Thyroid gland (tissue), 4 donors: ENCODE data around the gene FERMT3. TPM values are rescaled to one million over a fixed set of nuclear protein-coding genes. Genes with fewer than 3 reads are reported as not detected.

ENCODE experiments used
- DNase-seq, 2 donors: peaks; one replicate each; pipeline ENCODE4 v3.0.0-alpha.2; 2019
- H3K27ac ChIP-seq, 3 donors: fragments of 200-600 bp; sonication (generic); 1 replicate in 2 of 3; 2 replicates in 1 of 3; pipeline ENCODE4 v1.5.1; 2016 to 2019; ENCODE audit warnings: mild to moderate bottlenecking in 1 of 3, moderate library complexity in 1 of 3
- H3K27me3 ChIP-seq: fragments of 200-600 bp; sonication (generic); one replicate; pipeline ENCODE4 v1.5.1; 2019
- H3K36me3 ChIP-seq, 2 donors: fragments of 200-600 bp; sonication (generic); one replicate each; pipeline ENCODE4 v1.5.1; 2016 to 2019
- H3K4me1 ChIP-seq, 2 donors: fragments of 200-600 bp; sonication (generic); one replicate each; pipeline ENCODE4 v1.5.1; 2017 to 2019
- H3K4me3 ChIP-seq, 3 donors: fragments of 200-600 bp; sonication (generic); replicated peaks in 1 of 3; 1 replicate in 2 of 3; 2 replicates in 1 of 3; pipeline ENCODE4 v1.5.1; 2016; ENCODE audit warnings: mild to moderate bottlenecking in 1 of 3
- H3K9me3 ChIP-seq: fragments of 200-600 bp; sonication (generic); one replicate; pipeline ENCODE4 v1.5.1; 2017
- CTCF ChIP-seq, 6 experiments: fragments of 200-600 bp in 3 of 6; fragments of 450-650 bp in 3 of 6; sonication (generic) in 3 of 6; IDR thresholded peaks; one replicate each; pipeline ENCODE4 v1.5.1; 2016 to 2019; ENCODE audit warnings: antibody characterized with exemption in 6 of 6, mild to moderate bottlenecking in 2 of 6, inconsistent platforms in 1 of 6, moderate library complexity in 1 of 6
- POLR2A ChIP-seq, 2 donors: fragments of 450-650 bp; IDR thresholded peaks; one replicate each; pipeline ENCODE4 v1.6.1; 2017; ENCODE audit warnings: antibody characterized with exemption in 2 of 2, mild to moderate bottlenecking in 2 of 2, moderate library complexity in 1 of 2
- WGBS, 2 donors: methylation state at CpG; one replicate each; pipeline ENCODE4 v1.1.5; 2017; 5-methylcytosine and 5-hydroxymethylcytosine counted together
- intact Hi-C: fragments of 100-400 bp; cut with DNase I; formaldehyde crosslinking; loops from one replicate; pipeline ENCODE4 v1.15.1; 2023
- total RNA-seq, 4 donors: library from RNA; depleted of rRNA; stranded (reverse); fragments of >200 nt; gene quantifications; one replicate each; pipeline ENCODE4 v1.2.3, GENCODE V29; 2016

The FERMT3 gene
- total RNA-seq, 4 donors from 2014 or later, result 7.6 to 13.9 (median 10.8) TPM

GRCh38 chr11:64223001-64223651 is 16.6 kb downstream of the FERMT3 start:
- H3K36me3 ChIP-seq, result peaks cover 0 to 7% of the 10 kb centered on the region in 2 donors
- TF ChIP-seq CTCF (IDR thresholded peaks at IDR 0.05) (no peak), POLR2A (IDR thresholded peaks at IDR 0.05) (no peak)
- peaks cover 21% of the 10 kb centered on the region in 2 donors for H3K4me1 ChIP-seq
- H3K27me3 ChIP-seq, result no peaks in the 10 kb centered on the region
- DNase-seq, result no peak
- no peaks in the 10 kb centered on the region for H3K9me3 ChIP-seq
- H3K4me3 ChIP-seq, result no peak overlapping the region
- intact Hi-C loops, result no loop called here
- H3K27ac ChIP-seq, result no peak overlapping the region
- WGBS, 2 donors, result 83 to 91% methylated on average over 20 to 23 of the region's 24 CpGs

- Histone ChIP-seq H3K4me1 (peaks cover 21 to 26% of the 10 kb centered on the region in 2 donors), H3K9me3 (no peaks in the 10 kb centered on the region), H3K4me3 (no peak overlapping the region), H3K27me3 (no peaks in the 10 kb centered on the region), H3K27ac (no peak overlapping the region), H3K36me3 (peaks cover 0 to 7% of the 10 kb centered on the region in 2 donors)
- no peak for DNase-seq
- TF ChIP-seq POLR2A (IDR thresholded peaks at IDR 0.05) (no peak), CTCF (IDR thresholded peaks at IDR 0.05) (no peak)
- WGBS, 2 donors, result 91 to 95% methylated on average over 15 to 17 of the region's 17 CpGs
- intact Hi-C loops, result no loop called here
These were observed 17.8 kb downstream of the FERMT3 start for GRCh38 chr11:64224151-64224890.

- H3K27ac ChIP-seq, result peak overlapping the region; percentile 68 to 92 (median 78)
- H3K4me1 ChIP-seq, result peaks cover 28 to 33% of the 10 kb centered on the region in 2 donors
- H3K4me3 ChIP-seq, result peak overlapping the region; percentile 82 to 94 (median 89)
- no peaks in the 10 kb centered on the region for H3K9me3 ChIP-seq
- DNase-seq, result no peak
- H3K27me3 ChIP-seq, result no peaks in the 10 kb centered on the region
- TF ChIP-seq CTCF (IDR thresholded peaks at IDR 0.05) (no peak), POLR2A (IDR thresholded peaks at IDR 0.05) (no peak)
- WGBS, 2 donors, result 72 to 85% methylated on average over 10 to 15 of the region's 22 CpGs
- H3K36me3 ChIP-seq, result peaks cover 0 to 7% of the 10 kb centered on the region in 2 donors
- intact Hi-C loops, result no loop called here
These were observed 18.5 kb downstream of the FERMT3 start for GRCh38 chr11:64224891-64225607.

GRCh38 chr11:64225608-64226506 is 19.3 kb downstream of the FERMT3 start, which contains the start of the genes NUDT22 and TRPT1:
Gene NUDT22, plus strand, starts transcription at chr11:64226274. Its CDS starts 379 bp downstream, at chr11:64226653.
Gene TRPT1, minus strand, starts transcription at chr11:64226186. Its CDS starts 326 bp downstream, at chr11:64225860.
- 0 to 2% methylated on average over 8 to 11 of the region's 54 CpGs for WGBS, 2 donors
- intact Hi-C loops, result no loop called here
- peak within 1 kb of the TSS; percentile 68 to 92 (median 87) for H3K27ac ChIP-seq
- H3K4me1 ChIP-seq, result peaks cover 29 to 33% of the 10 kb centered on the region in 2 donors
- H3K4me3 ChIP-seq, result peak within 1 kb of the TSS; percentile 82 to 94 (median 89)
- peaks cover 0 to 4% of the 10 kb centered on the region in 2 donors for H3K36me3 ChIP-seq
- TF ChIP-seq CTCF (IDR thresholded peaks at IDR 0.05), result peak in 2 of 6 experiments; percentile 1 to 11
- TF ChIP-seq POLR2A (IDR thresholded peaks at IDR 0.05), result peak; percentile 4 to 88
- H3K27me3 ChIP-seq, result no peaks in the 10 kb centered on the region
- no peaks in the 10 kb centered on the region for H3K9me3 ChIP-seq
- DNase-seq, result peak; percentile 91 to 94
